ENCODE results near the gene UQCRC1.
"Not testable (repeated sequence)": the region's sequence is repeated elsewhere in the genome, so short reads cannot be mapped to it uniquely, and the experiment has no call there.

The UQCRC1 gene

DNA sequence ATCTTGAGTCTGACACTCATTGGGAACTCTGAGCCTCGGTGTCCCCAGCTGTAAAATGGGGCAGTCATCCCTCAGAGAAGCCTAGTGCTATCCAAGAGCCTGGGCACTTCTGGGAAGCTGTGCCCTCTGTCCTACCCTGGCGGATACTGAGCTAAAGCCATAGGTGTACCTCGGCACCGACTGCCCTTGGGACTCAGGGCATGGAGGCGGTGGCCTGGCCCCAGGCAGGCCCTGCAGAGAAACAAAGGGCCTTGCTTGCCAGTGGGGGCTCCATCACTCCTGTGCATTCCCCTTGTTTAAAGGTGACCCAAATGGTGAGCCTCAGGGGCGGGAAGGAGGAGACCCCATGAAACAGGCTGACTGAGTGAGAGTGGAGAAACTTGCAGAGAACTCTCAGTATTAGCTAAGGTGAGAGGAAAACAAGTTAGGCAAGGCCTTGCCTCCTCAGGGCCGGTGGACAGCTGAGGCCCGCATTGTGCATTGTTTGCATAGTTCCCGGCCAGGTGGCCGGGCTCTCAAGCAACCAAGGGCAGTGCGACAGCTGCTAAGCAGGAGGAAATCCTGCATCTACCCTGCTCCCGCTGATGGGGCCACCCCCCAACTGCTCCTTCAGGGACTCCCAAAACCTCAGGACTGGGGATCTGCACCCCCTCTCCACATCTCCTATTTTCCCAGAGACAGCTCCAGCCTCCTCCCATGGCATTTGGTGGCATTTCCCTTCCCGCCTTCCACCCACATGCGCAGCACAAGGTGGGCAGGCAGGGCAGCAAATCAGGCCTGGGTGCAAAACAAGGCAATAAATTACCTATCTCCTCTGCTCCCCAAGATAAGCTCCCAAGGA lies 57.1 kb downstream of the UQCRC1 start:
- DNase-seq, result no peak

DNA sequence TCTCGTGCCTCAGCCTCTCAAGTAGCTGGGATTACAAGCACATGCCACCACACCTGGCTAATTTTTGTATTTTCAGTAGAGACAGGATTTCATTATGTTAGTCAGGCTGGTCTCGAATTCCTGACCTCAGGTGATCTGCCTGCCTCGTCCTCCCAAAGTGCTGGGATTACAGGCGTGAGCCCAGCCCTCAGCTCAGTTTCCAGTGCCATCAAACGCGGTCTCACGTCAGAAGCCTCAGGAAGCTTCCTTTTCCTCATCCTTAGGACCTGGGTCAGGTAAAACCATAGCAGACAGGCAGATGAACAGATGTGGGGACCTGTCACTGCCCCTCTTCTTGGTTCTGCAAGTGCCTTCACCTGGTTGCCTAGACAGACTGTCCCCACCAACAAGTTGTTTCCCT lies 57.8 kb downstream of the UQCRC1 start:
- DNase-seq, result not testable (repeated sequence)
